Hepatocyte (in vitro differentiated cells): Measurements from ENCODE around the gene ZNHIT6.

Source experiments
- EZH2 ChIP-seq: fragments of 200-600 bp; sonication (generic); IDR thresholded peaks from 2 replicates; pipeline ENCODE4 v1.6.1; 2016; ENCODE audit warnings: antibody characterized with exemption, mild to moderate bottlenecking, borderline replicate concordance
- EZH2phosphoT487 ChIP-seq: fragments of 200-600 bp; sonication (generic); IDR thresholded peaks from one replicate; pipeline ENCODE4 v1.6.1; 2018; ENCODE audit warnings: antibody characterized with exemption, mild to moderate bottlenecking, low read depth, moderate library complexity; ENCODE audit not compliant: unreplicated experiment, severe bottlenecking
- TF ChIP-seq, protein P1 (sequence below): fragments of 200-600 bp; sonication (generic); IDR thresholded peaks from 2 replicates; pipeline ENCODE4 v1.5.1; 2016; ENCODE audit warnings: antibody characterized with exemption, mild to moderate bottlenecking; ENCODE audit not compliant: poor library complexity

DNA sequence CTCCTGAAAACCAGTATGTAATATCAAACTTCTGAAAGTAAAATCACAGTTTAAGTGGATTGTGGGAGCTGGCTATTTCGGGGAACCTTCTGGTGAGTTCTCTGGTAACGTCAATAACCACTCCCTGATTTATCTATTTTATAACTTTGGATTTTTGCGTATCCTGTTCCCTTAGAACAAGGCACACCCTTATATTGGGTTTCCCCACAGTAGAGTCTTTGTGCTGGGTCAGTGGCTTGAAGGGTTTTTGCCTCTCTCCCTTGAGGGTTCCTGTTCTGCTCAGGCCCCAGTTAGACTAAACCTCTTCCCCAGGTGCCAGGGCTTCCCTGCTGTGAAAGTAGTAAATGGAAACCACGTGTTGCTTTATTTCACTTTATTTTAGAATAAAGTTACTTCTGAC, 106.3 kb downstream of the ZNHIT6 start:
- TF ChIP-seq, protein P1, sequence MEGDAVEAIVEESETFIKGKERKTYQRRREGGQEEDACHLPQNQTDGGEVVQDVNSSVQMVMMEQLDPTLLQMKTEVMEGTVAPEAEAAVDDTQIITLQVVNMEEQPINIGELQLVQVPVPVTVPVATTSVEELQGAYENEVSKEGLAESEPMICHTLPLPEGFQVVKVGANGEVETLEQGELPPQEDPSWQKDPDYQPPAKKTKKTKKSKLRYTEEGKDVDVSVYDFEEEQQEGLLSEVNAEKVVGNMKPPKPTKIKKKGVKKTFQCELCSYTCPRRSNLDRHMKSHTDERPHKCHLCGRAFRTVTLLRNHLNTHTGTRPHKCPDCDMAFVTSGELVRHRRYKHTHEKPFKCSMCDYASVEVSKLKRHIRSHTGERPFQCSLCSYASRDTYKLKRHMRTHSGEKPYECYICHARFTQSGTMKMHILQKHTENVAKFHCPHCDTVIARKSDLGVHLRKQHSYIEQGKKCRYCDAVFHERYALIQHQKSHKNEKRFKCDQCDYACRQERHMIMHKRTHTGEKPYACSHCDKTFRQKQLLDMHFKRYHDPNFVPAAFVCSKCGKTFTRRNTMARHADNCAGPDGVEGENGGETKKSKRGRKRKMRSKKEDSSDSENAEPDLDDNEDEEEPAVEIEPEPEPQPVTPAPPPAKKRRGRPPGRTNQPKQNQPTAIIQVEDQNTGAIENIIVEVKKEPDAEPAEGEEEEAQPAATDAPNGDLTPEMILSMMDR = no peak
- TF ChIP-seq EZH2 (no peak), EZH2phosphoT487 (no peak)
